AG20443 (cell line): ENCODE data around the gene BRD9.
"Not testable (repeated sequence)": the region's sequence is repeated elsewhere in the genome, so short reads cannot be mapped to it uniquely, and the experiment has no call there.

ENCODE experiments used
- DNase-seq: peaks from one replicate; pipeline ENCODE4 v3.0.0; 2012; ENCODE audit warnings: low spot score, mixed read lengths

The BRD9 gene

DNA sequence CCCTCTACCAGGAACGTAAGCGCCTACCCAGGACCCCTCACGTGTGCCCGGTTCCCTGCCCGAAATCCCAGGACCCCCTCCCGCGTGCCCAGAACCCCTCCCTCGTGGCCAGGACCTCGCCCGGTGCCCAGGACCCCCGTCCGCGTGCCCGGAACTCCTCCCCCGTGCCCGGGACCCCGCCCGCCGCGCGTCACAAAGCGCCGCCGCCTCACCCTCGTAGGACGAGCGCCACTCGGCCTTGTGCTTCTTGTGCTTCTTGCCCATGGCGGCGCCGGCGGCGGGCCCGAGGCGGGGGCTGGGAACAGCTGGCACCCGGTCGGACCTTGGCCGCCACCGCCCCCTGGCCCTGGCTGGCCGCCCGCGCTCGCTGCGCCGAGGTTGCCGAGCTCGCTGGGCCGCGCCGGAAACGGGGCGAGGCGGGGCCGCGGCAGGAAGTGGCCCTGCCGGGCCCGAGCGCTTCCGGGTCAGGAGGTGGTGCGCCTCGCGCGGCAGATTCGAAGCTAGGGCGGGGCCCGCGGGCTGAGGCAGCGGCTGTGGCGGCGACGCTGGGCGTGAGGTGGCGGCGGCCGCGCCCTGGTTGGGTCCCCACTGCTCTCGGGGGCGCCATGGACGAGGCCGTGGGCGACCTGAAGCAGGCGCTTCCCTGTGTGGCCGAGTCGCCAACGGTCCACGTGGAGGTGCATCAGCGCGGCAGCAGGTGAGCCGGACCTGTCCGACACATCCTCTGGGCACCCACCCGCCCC, at the start of gene BRD9, which contains the start of gene TRIP13:
TSS of gene BRD9 (minus strand) at position 408 of the 743 bp plus-strand sequence. CDS start at position 264, 144 bp downstream.
TSS of gene TRIP13 (plus strand) at position 491 of the 743 bp plus-strand sequence. CDS start at position 606, 115 bp downstream.
- DNase-seq: peak; percentile 100

DNA sequence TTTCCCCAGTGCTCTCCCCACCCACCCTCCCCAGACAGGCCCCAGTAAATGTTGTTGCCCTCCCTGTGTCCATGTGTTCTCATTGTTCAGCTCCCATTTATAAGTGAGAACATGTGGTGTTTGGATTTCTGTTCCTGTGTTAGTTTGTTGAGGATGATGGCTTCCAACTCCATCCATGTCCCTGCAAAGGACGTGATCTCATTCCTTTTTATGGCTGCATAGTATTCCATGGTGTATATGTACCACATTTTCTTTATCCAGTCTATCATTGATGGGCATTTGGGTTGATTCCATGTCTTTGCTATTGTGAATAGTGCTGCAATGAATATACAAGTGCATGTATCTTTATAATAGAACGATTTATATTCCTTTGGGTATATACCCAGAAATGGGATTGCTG, 48.1 kb upstream of the BRD9 start:
- not testable (repeated sequence) for DNase-seq

DNA sequence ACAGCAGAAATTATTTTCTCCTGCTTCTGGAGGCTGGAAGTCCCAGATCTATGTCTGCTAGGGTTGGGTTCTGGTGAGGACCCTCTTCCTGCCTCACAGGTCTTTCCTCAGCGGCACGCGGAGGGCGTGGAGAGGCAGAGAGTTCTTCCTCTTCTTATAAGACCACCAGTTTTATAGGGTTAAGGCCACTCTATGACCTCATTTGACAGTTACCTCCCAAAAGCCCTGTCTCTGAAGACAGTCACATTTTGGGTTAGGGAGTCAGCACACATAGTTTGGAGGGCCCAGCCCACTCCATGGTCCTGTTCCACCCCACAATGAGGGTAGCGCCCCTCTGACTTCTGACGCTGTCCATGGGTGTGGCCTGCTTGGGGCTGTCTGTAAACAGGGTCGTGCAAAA, 46.8 kb upstream of the BRD9 start:
- no peak for DNase-seq

DNA sequence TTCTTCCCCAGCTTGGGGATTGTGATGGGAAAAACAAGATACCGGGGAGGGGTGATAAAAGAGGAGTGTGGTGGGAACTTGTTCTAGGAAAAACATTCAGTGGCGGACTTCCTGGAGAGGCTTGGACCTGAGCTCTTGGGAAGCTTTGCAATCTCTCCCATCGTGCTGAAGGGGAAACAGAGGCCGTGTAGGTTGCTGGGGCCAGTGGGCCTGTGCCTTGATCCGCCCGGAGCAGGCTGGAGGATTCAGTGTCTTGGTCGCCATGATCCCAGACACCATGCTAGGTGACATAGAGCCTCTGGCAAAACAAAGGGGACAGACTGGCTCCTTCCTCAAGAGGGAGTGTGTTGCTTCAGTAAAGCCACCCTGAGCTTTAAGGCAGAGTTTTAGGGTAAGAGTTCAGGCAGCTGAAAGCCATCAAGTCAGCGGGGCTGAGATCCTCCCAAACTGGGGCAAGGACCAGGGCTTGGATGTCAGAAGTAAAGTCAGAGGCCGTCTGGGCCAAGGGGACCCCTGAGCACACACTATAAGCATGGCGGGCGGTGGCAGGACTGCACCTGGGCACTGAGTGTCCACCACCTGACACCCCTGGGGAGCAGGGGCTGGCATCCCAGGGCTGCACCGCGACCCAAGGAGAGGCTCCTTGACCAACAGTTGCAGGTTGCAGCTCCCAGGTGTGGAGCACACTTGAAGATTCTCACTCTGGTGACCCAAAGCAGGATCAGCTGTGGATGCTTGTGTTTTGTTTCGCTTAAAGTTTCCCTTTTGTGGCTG, 44.7 kb upstream of the BRD9 start:
- no peak for DNase-seq

DNA sequence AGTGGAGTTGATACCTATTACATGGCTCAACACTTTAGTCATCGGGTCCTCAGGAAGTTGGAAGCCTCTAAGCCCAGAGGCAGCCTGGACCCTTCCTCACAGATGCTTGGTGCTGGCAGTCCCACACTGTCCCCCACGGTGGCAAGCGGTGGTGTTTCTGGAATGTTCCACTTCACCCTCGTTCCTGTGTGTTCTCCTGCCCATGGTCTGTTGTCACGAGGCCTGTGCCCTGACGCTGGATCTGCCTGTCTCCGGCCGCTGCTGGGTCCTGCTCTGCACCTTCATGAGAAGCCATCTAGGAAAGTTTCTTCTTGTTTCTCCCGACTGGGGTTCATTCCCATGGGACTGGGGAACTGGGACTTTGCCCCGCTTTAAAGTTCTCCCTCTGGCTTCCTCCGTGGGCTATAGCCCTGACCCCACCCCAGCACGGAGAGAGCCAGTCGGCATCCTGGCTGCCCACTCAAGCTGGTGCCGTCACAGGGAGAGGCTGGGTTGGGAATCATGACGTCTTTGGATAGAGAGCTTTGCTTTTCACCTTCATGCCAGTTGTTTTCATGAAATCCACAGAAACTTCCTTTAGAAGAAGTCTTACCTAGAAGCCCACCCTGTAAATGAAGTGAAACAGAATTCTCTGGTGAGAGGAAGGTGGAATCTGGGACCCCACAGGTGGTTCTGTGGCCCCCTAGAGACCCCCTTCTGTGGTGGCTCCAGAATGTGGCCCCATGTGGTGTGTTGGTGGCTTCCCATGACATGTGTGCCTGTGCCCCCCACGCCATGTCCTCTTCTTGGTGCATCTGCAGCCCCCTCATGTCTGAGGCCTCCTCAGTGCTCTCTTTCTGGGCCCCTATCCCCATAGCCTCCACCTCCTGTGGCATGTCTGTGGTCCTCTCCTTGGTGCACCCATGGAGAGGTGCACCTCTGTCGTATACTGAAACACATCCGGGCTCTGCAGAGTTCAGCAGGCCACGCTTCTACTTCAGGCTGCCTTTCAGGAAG, 43.8 kb upstream of the BRD9 start:
- DNase-seq: no peak

DNA sequence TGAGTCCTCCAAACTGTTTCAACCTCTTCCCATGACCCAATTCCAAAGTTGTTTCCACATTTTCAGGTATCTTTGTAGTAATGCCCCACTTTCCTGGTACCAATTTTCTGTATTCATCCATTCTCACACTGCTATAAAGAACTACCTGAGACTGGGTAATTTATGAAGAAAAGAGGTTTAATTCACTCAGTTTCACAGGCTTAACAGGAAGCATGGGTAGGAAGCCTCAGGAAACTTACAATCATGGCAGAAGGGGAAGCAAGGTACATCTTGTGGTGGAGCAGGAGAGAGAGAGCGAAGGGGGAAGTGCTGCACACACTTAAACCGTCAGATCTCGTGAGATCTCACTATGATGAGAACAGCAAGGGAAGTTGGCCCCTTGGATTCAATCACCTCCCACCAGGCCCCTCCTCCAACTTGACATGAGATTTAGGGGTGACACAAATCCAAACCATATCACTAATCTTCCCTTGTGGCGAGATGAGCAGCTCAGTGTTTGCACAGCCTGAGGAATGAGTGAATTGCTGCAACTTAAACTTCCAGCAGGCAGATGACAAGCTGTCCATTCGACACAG, 43.0 kb upstream of the BRD9 start:
- DNase-seq: no peak

DNA sequence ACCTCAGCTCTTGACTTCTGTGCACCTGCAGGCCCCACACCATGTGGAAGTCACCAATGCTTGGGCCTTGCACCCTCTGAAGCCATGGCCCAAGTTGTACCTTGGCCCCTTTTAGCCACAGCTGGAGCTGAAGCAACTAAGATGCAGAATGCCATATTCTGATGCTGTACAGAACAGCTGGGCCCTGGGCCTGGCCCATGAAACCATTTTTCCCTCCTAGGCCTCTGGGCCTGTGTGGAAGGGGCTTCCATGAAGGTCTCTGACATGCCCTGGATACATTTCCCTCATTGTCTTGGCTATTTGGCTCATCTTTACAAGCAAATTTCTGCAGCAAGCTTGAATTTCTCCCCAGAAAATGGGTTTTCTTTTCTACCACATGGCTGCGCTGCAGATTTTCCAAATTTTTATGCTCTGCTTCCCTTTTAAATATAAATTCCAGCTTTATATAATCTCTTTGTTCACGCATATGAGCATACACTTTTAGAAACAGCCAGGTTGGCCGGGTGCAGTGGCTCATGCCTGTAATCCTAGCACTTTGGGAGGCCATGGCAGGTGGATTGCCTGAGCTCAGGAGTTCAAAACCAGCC, 41.9 kb upstream of the BRD9 start:
- not testable (repeated sequence) for DNase-seq

DNA sequence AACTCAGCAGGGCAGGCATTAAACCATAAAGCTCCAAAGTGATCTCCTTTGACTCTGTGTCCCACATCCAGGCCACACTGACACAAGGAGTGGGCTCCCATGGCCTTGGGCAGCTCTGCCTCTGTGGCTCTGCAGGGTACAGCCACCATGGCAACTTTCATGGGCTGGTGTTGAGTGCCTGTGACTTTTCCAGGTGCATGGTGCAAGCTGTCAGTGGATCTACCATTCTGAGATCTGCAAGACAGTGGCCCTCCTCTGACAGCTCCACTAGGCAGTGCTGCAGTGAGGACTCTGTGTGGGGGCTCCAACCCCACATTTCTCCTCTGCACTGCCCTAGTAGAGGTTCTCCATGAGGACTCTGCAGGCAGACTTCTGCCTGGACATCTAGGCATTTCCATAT, 41.4 kb upstream of the BRD9 start:
- not testable (repeated sequence) for DNase-seq

DNA sequence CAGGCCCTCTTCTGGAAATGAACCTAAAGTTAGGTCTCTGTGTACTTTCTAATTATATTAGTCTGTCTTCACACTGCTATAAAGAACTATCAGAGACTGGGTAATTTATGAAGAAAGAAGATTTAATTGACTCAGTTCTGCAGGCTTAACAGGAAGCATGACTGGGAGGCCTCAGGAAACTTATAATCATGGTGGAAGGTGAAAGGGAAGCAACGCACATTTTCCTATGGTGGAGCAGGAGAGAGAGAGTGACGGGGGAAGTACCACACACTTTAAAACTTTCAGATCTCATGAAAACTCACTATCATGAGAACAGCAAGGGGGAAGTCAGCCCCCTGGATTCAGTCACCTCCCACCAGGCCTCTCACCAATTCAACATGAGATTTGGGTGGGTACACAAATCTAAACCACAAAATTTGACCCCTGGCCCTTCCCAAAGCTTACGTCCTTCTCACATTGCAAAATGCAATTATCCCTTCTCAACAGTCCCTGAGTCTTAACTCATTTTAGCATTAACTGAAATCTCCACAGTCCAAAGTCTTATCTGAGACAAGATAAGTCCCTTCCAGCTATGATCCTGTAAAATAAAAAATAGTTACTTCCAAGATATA, 40.8 kb upstream of the BRD9 start:
- DNase-seq: no peak

DNA sequence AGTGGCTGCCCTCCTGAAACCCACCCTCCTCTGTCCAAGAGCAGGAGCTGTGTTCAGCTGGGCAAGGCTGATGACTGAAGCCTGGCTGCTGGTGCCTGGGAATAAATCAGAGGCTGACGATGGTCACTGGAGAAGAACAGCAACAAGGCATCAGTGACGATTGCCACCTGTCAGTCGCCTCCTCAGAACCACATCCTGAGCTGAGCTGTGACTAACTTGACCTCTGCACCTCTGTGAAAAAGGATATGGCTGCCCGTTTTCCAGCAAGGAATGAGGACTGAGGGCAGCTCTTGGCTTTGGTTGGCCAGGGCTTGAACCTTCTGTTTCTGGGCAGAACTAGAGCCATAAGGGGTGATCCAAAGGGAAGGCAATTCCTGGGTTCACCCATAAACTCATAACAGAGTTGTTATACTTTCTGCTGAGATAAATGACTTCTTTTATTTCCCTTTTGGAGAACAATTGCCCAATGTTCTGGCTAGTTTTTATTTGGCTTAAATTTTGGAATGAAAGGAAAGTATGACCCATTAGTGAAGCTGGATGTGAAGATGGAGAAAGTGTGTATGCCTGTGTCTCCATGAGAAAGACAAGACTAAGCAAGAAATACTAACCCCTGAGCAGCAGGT, 40.1 kb upstream of the BRD9 start:
- no peak for DNase-seq

DNA sequence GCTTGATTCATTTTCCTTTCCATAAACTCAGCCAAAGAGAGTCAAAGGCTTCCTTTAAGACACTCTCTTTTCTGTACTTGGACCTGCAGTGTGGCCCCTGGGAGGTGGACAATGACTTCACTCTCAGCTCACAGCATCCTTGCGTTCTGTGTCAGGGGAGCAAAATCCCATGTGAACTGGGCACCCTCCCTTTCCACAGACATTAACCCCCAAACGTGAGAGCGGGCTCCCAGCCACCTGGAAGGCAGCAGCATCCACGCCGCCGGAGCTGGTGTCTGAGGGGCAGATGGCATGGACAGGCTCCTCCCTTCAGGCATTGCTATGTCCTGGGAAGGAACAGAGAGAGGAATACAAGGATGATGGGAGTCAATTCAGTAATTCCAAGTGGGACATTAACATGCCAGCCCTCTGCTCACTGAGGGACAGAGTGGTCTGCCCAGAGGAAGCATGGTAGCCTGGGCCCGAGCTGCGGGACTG, 39.6 kb upstream of the BRD9 start:
- no peak for DNase-seq

DNA sequence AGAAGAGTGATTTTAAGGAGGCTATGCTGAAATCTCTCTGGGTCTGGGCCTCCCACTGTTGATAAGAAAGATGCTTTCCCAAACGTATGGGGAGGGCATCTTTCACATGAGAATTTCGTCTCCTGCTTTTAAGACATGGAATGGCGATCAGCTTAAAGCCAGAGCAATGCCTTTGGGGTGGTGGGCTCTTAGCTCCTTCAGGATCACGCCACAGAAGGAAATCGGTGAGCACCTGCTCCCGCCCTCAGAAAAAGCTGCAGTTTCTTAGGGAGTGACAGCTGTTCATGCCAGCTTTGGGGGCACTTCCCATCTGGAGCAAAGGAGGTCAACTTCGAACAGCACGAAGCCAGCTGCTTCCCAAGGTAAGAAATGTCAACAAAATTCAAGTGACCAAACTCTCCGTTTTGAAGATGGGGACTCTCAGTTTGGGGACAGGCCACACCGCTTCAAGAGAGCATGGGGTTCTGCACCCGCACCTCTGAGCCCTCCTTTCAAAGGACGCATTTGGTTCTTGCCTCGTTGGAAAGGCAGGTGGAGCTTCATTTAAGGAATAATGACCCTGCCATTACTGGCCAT, 39.1 kb upstream of the BRD9 start:
- DNase-seq: no peak

DNA sequence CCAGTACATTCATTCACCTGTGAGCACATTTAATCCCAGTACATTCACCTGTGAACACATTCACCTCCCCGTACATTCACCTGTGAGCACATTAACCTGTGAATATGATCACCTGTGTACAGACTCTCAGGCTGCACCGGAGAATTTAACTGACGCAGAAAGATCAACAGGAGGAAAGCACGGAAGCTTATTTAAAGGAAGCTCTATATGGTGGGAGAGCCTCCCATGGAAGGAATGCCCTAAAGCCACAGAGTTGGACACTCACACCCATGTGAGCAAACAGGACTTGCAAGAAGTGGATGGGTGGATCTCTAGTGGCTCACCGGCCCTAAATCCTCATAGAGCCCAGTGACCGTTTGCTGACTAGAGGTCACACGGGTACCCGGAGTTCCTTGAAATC, 38.3 kb upstream of the BRD9 start:
- no peak for DNase-seq

DNA sequence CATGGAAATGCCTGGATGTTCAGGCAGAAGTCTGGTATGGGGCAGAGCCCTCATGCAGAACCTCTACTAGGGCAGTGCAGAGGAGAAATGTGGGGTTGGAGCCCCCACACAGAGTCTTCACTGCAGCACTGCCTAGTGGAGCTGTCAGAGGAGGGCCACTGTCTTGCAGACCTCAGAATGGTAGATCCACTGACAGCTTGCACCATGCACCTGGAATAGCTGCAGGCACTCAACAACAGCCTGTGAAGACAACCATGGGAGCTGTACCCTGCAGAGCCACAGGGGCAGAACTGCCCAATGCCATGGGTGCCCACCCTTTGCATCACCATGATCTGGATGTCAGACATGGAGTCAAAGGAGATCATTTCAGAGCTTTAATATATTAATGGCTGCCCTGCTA, 37.0 kb upstream of the BRD9 start:
- no peak for DNase-seq

DNA sequence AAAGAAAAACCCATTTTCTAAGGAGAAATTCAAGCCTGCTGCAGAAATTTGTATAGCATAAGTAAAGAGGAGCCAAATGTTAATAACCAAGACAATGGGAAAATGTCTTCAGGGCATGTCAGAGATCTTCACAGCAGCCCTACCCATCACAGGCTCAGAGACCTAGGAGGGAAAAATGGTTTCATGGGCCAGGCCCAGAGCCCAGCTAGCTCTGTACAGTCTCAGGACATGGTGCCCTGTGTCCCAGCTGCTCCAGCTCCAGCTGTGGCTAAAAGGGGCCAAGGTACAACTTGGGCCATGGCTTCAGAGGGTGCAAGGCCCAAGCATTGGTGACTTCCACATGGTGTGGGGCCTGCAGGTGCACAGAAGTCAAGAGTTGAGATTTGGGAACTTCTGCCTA, 36.6 kb upstream of the BRD9 start:
- DNase-seq: not testable (repeated sequence)

DNA sequence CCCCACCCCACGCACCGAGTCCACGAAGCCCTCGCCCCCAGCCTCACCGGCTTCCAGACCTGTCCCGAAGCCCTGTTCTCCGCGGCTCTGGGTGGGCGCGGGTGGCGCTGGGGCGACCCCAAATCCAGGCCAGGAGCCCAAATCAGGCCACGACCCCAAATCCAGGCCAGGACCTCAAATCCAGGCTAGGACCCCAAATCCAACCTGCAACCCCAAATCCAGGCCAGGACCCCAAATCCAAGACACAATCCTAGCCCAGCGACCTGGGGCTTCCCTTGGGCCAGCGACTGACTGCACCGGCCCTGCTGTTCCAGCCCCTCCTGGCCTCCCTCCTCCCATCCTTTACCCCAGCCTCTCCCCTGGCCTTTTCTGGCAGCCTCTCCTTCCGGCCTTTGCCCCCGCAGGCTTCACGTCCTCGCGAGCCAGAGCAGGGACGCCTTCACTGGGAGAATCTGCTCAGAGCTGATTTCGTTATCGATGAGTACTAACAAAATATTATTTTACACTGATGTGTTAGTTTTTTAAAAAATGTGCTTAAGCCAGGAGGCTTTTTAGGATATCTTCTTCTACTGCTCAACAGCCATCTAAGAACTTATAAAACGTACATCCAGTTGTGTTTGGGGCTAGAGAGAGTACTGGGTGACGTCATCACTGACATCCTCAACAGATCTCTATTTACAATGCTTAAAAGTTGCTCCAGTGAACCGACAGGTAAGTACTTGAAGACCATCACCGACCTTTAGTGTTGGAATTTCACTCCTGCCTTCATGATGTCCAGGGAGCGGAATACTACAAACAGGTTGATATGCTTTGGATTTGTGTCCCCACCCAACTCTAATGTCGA, 34.8 kb upstream of the BRD9 start:
- DNase-seq: no peak

DNA sequence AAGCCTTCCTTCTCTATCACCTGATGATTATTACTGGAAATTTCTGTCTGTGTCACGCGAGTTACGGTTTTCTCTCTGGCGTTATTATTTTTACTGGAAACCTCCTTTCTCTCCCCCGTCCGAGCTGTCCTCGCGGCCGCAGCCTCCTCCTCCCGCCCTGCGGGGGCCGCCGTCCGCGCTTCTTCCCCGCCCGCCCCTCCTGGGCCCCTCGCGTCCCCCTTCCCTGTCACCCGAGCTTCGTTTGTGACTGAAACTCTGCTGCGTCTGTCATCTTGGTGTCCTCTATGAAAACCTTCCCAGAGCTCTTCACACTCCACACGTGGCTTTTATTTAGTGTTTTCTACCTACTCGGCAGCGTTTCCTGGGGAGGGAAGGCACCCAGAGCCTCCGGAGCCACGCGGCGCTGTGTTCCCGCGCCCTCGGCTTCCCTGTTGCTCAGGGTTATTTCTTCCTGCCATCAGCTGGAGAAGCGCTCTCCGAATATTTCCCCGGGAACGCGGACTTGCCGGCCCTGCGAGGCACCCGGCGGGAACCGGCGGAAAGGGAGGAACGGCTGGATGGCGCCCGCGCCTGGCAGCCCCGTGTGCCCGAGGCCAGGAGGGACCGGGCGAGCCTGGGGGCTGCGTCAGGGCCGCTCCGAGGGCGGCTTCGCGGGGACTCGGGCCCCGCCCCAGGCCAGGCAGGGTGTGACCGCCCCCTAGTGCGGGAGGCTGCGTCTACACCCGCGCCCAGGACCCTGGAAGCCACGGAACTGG, 34.0 kb upstream of the BRD9 start:
- DNase-seq: peak; percentile 81

DNA sequence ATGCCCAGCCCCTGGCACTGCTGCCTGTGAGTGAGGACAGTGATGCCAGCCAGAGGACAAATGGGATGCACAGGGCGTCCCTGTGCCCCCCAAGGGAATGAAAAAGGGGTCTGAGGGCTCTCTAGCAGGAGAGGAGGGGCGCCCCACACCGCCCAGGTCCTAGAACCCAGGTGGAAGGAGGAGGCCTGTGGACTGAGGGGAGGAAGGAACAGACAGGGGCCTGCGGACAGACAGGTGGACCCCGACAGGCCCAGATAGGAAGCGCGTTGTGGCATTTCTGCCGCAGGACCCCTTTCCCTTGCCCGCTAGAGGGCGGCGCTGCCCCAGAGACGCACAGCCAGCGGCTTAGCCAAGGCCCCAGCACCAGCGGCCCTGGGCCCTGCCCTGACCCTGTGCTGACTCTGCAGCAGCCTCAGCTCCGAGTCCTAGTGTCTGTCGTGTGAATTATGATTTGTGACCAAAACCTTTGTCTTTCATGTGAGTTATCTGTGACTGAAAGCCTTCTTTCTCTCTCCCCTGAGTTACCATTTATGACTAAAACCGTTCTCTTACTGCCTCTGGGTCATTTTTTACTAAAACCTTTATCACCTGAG, 30.8 kb upstream of the BRD9 start:
- DNase-seq: peak; percentile 94
